ENCODE results near the gene GET3.
"Not testable (repeated sequence)": the region's sequence is repeated elsewhere in the genome, so short reads cannot be mapped to it uniquely, and the experiment has no call there.

GET3 gene

GRCh38 chr19:12723381-12723640 lies 14.0 kb upstream of the GET3 start:
- Mint-ChIP-seq H3K4me1 (ENCODE audit: low read depth) (peaks cover 14% of the 10 kb centered on the region), H3K27ac (peak overlapping the region; percentile 79)
- no peak for DNase-seq (ENCODE audit: low spot score)

GRCh38 chr19:12723641-12724426 lies 13.5 kb upstream of the GET3 start, which contains the start of gene TNPO2:
TSS of gene TNPO2 (minus strand) at chr19:12723932. CDS start at chr19:12720977, 2,955 bp downstream.
- no peaks in the 10 kb centered on the region for H3K9me3 Mint-ChIP-seq
- peak within 1 kb of the TSS; percentile 89 for H3K4me3 Mint-ChIP-seq
- peak within 1 kb of the TSS; percentile 79 for H3K27ac Mint-ChIP-seq
- no peaks in the 10 kb centered on the region for H3K27me3 Mint-ChIP-seq (ENCODE audit: low read depth)
- peaks cover 14% of the 10 kb centered on the region for H3K4me1 Mint-ChIP-seq (ENCODE audit: low read depth)
- DNase-seq (ENCODE audit: low spot score), result peak; percentile 74
- H3K36me3 Mint-ChIP-seq (ENCODE audit: low read depth), result peaks cover 28% of the 10 kb centered on the region

More at GRCh38 chr19:12723381-12723640, 14.0 kb upstream of the GET3 start:
- H3K27me3 Mint-ChIP-seq (ENCODE audit: low read depth), result no peaks in the 10 kb centered on the region
- no peaks in the 10 kb centered on the region for H3K9me3 Mint-ChIP-seq
- H3K36me3 Mint-ChIP-seq (ENCODE audit: low read depth), result peaks cover 30% of the 10 kb centered on the region
- peak overlapping the region; percentile 89 for H3K4me3 Mint-ChIP-seq

GRCh38 chr19:12725612-12726011 lies 11.7 kb upstream of the GET3 start:
- DNase-seq (ENCODE audit: low spot score); H3K9me3 Mint-ChIP-seq; H3K27me3 Mint-ChIP-seq (ENCODE audit: low read depth); H3K4me3 Mint-ChIP-seq; H3K27ac Mint-ChIP-seq: not testable (repeated sequence)
- Mint-ChIP-seq H3K36me3 (ENCODE audit: low read depth) (peaks cover 39% of the 10 kb centered on the region), H3K4me1 (ENCODE audit: low read depth) (peaks cover 16% of the 10 kb centered on the region)

GRCh38 chr19:12726988-12727316 lies 10.3 kb upstream of the GET3 start:
- DNase-seq (ENCODE audit: low spot score), result no peak
- H3K4me1 Mint-ChIP-seq (ENCODE audit: low read depth), result peaks cover 11% of the 10 kb centered on the region
- no peaks in the 10 kb centered on the region for H3K9me3 Mint-ChIP-seq
- H3K4me3 Mint-ChIP-seq, result no peak overlapping the region
- peaks cover 37% of the 10 kb centered on the region for H3K36me3 Mint-ChIP-seq (ENCODE audit: low read depth)
- no peak overlapping the region for H3K27ac Mint-ChIP-seq
- H3K27me3 Mint-ChIP-seq (ENCODE audit: low read depth), result no peaks in the 10 kb centered on the region

- H3K9me3 Mint-ChIP-seq, result no peaks in the 10 kb centered on the region
- peaks cover 39% of the 10 kb centered on the region for H3K36me3 Mint-ChIP-seq (ENCODE audit: low read depth)
- no peak overlapping the region for H3K4me3 Mint-ChIP-seq
- H3K27me3 Mint-ChIP-seq (ENCODE audit: low read depth), result no peaks in the 10 kb centered on the region
- no peak overlapping the region for H3K27ac Mint-ChIP-seq
- H3K4me1 Mint-ChIP-seq (ENCODE audit: low read depth), result peaks cover 14% of the 10 kb centered on the region
- DNase-seq (ENCODE audit: low spot score), result no peak
Measured at GRCh38 chr19:12727745-12728433, 9.4 kb upstream of the GET3 start.

- no peak for DNase-seq (ENCODE audit: low spot score)
- no peak overlapping the region for H3K4me3 Mint-ChIP-seq
- no peaks in the 10 kb centered on the region for H3K27me3 Mint-ChIP-seq (ENCODE audit: low read depth)
- no peak overlapping the region for H3K27ac Mint-ChIP-seq
- H3K36me3 Mint-ChIP-seq (ENCODE audit: low read depth), result peaks cover 48% of the 10 kb centered on the region
- H3K9me3 Mint-ChIP-seq, result no peaks in the 10 kb centered on the region
- H3K4me1 Mint-ChIP-seq (ENCODE audit: low read depth), result peaks cover 14% of the 10 kb centered on the region
Measured at GRCh38 chr19:12730064-12730463, 7.2 kb upstream of the GET3 start.

- Mint-ChIP-seq H3K27me3 (ENCODE audit: low read depth) (no peaks in the 10 kb centered on the region), H3K27ac (no peak overlapping the region), H3K4me3 (no peak overlapping the region), H3K4me1 (ENCODE audit: low read depth) (peaks cover 14% of the 10 kb centered on the region), H3K9me3 (no peaks in the 10 kb centered on the region), H3K36me3 (ENCODE audit: low read depth) (peaks cover 48% of the 10 kb centered on the region)
- no peak for DNase-seq (ENCODE audit: low spot score)
Measured at GRCh38 chr19:12731337-12731736, 6.0 kb upstream of the GET3 start.

GRCh38 chr19:12733369-12734214 lies 3.7 kb upstream of the GET3 start:
- Mint-ChIP-seq H3K36me3 (ENCODE audit: low read depth) (peaks cover 41% of the 10 kb centered on the region), H3K4me3 (peak overlapping the region; percentile 85), H3K27ac (peak overlapping the region; percentile 87), H3K9me3 (no peaks in the 10 kb centered on the region), H3K4me1 (ENCODE audit: low read depth) (peaks cover 29% of the 10 kb centered on the region), H3K27me3 (ENCODE audit: low read depth) (no peaks in the 10 kb centered on the region)
- DNase-seq (ENCODE audit: low spot score), result peak; percentile 66

- peaks cover 28% of the 10 kb centered on the region for H3K36me3 Mint-ChIP-seq (ENCODE audit: low read depth)
- H3K27ac Mint-ChIP-seq, result peak overlapping the region; percentile 57
- H3K9me3 Mint-ChIP-seq, result no peaks in the 10 kb centered on the region
- H3K27me3 Mint-ChIP-seq (ENCODE audit: low read depth), result no peaks in the 10 kb centered on the region
- DNase-seq (ENCODE audit: low spot score), result no peak
- peaks cover 25% of the 10 kb centered on the region for H3K4me1 Mint-ChIP-seq (ENCODE audit: low read depth)
- H3K4me3 Mint-ChIP-seq, result peak overlapping the region; percentile 100
Measured at GRCh38 chr19:12737835-12738351, 596 bp downstream of the GET3 start.

GRCh38 chr19:12745166-12745897 lies 8.0 kb downstream of the GET3 start:
- peaks cover 4% of the 10 kb centered on the region for H3K4me1 Mint-ChIP-seq (ENCODE audit: low read depth)
- peaks cover 45% of the 10 kb centered on the region for H3K36me3 Mint-ChIP-seq (ENCODE audit: low read depth)
- peaks cover 6% of the 10 kb centered on the region for H3K9me3 Mint-ChIP-seq
- H3K27me3 Mint-ChIP-seq (ENCODE audit: low read depth), result peaks cover 3% of the 10 kb centered on the region
- H3K27ac Mint-ChIP-seq, result no peak overlapping the region
- H3K4me3 Mint-ChIP-seq, result no peak overlapping the region
- DNase-seq (ENCODE audit: low spot score), result no peak

- DNase-seq (ENCODE audit: low spot score), result no peak
- peaks cover 6% of the 10 kb centered on the region for H3K9me3 Mint-ChIP-seq
- peaks cover 16% of the 10 kb centered on the region for H3K27me3 Mint-ChIP-seq (ENCODE audit: low read depth)
- peaks cover 4% of the 10 kb centered on the region for H3K4me1 Mint-ChIP-seq (ENCODE audit: low read depth)
- peaks cover 35% of the 10 kb centered on the region for H3K36me3 Mint-ChIP-seq (ENCODE audit: low read depth)
- H3K27ac Mint-ChIP-seq, result no peak overlapping the region
- no peak overlapping the region for H3K4me3 Mint-ChIP-seq
Measured at GRCh38 chr19:12748489-12748888, 11.2 kb downstream of the GET3 start.

GRCh38 chr19:12749938-12750521 lies 12.7 kb downstream of the GET3 start:
- peaks cover 29% of the 10 kb centered on the region for H3K36me3 Mint-ChIP-seq (ENCODE audit: low read depth)
- no peak for DNase-seq (ENCODE audit: low spot score)
- H3K9me3 Mint-ChIP-seq, result peaks cover 6% of the 10 kb centered on the region
- H3K4me3 Mint-ChIP-seq, result no peak overlapping the region
- H3K27ac Mint-ChIP-seq, result peak overlapping the region; percentile 17
- H3K27me3 Mint-ChIP-seq (ENCODE audit: low read depth), result peaks cover 17% of the 10 kb centered on the region
- peaks cover 4% of the 10 kb centered on the region for H3K4me1 Mint-ChIP-seq (ENCODE audit: low read depth)

GRCh38 chr19:12750851-12751250 lies 13.6 kb downstream of the GET3 start:
- Mint-ChIP-seq H3K4me3 (no peak overlapping the region), H3K9me3 (peaks cover 6% of the 10 kb centered on the region), H3K27ac (no peak overlapping the region), H3K4me1 (ENCODE audit: low read depth) (peaks cover 4% of the 10 kb centered on the region), H3K36me3 (ENCODE audit: low read depth) (peaks cover 22% of the 10 kb centered on the region), H3K27me3 (ENCODE audit: low read depth) (peaks cover 17% of the 10 kb centered on the region)
- DNase-seq (ENCODE audit: low spot score), result no peak

All from T-helper 2 cell treated with Interferon-gamma antibody and Interleukin-4, amounts not matched to agents 5 μg/mL and 100 μg/mL, for 36 hours (primary cell).